Activated CD8-positive, alpha-beta T cell treated with anti-CD3 and anti-CD28 coated beads, Interleukin-2, amount 10 ng/mL, durations not matched to agents 7 days and 5 days (primary cell): Measurements from ENCODE around the gene PLXND1. TPM values are rescaled to one million over a fixed set of nuclear protein-coding genes. Genes with fewer than 3 reads are reported as not detected.
A peak's percentile ranks its signal among the peaks of the same experiment; 100 is the strongest.
"Not testable (repeated sequence)": the region's sequence is repeated elsewhere in the genome, so short reads cannot be mapped to it uniquely, and the experiment has no call there.

Experiments
- ATAC-seq: fragments of 150-1000 bp; cut with Tn5 transposase; one replicate; pipeline ENCODE4 v1.10.0; 2021; ENCODE audit warnings: moderate library complexity
- CTCF ChIA-PET: fragments of 350-600 bp; sonication (Branson Sonifier 250); formaldehyde crosslinking; loops from one replicate; lab custom pipeline; 2021; ENCODE audit warnings: antibody characterized with exemption; lab: Charles Lee
- POLR2A ChIA-PET: fragments of 350-600 bp; sonication (Branson Sonifier 250); formaldehyde crosslinking; loops from one replicate; lab custom pipeline; 2021; ENCODE audit warnings: antibody characterized with exemption; lab: Charles Lee
- DNase-seq: peaks from one replicate; pipeline ENCODE4 v3.0.0-alpha.2; 2020
- H3K27ac Mint-ChIP-seq: one replicate; pipeline ENCODE4 v1.8.0; 2021; ENCODE audit warnings: mild to moderate bottlenecking, mixed read lengths
- H3K27me3 Mint-ChIP-seq: one replicate; pipeline ENCODE4 v1.8.0; 2021; ENCODE audit warnings: low read depth, mixed read lengths
- H3K36me3 Mint-ChIP-seq: one replicate; pipeline ENCODE4 v1.8.0; 2021; ENCODE audit warnings: low read depth, mixed read lengths
- H3K4me1 Mint-ChIP-seq: one replicate; pipeline ENCODE4 v1.8.0; 2021; ENCODE audit warnings: low read depth, mixed read lengths
- H3K4me3 Mint-ChIP-seq: one replicate; pipeline ENCODE4 v1.8.0; 2021; ENCODE audit warnings: mild to moderate bottlenecking, mixed read lengths
- H3K9me3 Mint-ChIP-seq: one replicate; pipeline ENCODE4 v1.8.0; 2022; ENCODE audit warnings: mixed read lengths; ENCODE audit not compliant: insufficient read depth
- total RNA-seq, 2 experiments: library from RNA; stranded (reverse); gene quantifications; one replicate each; pipeline ENCODE4 v1.2.3, GENCODE V29; 2021

PLXND1 gene
- total RNA-seq, 2 experiments from 2014 or later: 3.7 to 4.1 TPM

GRCh38 chr3:129641567-129642260 is 35.2 kb upstream of the PLXND1 start:
- DNase-seq, ATAC-seq, POLR2A ChIA-PET, H3K9me3 Mint-ChIP-seq, H3K36me3 Mint-ChIP-seq, H3K4me3 Mint-ChIP-seq, CTCF ChIA-PET, H3K27ac Mint-ChIP-seq, H3K4me1 Mint-ChIP-seq: not testable (repeated sequence)
- peaks cover 13% of the 10 kb centered on the region for H3K27me3 Mint-ChIP-seq

DNA sequence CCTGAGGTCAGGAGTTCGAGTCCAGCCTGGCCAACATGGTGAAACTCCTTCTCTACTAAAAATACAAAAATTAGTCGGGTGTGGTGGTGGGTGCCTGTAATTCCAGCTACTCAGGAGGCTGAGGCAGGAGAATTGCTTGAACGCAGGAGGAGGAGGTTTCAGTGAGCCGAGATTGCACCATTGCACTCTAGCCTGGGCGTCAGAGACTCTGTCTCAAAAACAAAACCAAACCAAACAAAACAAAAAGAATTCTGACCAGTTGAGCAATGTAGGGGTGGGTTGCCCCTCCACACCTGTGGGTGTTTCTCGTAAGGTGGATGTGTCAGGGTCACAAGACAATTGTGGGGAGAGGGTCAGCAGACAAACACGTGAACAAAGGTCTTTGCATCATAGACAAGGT is 34.5 kb upstream of the PLXND1 start:
- H3K27ac Mint-ChIP-seq: not testable (repeated sequence)

DNA sequence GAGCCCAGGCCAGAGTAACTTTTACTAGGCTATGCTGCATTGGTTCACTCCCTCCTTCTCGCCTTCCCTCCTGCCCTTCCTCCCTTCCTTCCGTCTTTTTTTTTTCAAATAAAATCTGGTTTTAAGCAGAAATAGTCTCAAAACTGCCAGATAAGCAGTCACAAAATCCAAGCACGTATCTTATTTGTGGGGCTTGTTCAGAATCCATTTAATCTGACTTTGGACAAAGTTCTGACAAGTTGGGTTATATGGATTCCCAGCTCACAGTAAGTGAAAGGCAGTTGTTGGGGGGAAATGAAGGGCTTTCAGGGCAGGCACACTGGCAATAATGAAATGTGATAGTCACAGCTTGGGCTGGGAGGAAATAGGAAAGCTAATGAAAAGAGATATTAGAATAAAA is 32.0 kb upstream of the PLXND1 start:
- Mint-ChIP-seq H3K36me3 (no peaks in the 10 kb centered on the region), H3K27ac (no peak overlapping the region), H3K4me3 (no peak overlapping the region), H3K9me3 (no peaks in the 10 kb centered on the region), H3K4me1 (peaks cover 1% of the 10 kb centered on the region), H3K27me3 (peaks cover 14% of the 10 kb centered on the region)
- CTCF ChIA-PET: interaction anchor here (0.6 to 1.0 kb wide), 3 partner anchors 11 to 460 kb away, joined by 3 read pairs; no protein-coding TSS in a partner anchor
- DNase-seq: no peak
- no peak for ATAC-seq
- POLR2A ChIA-PET: no interaction called here

More for the DNA sequence above, 34.5 kb upstream of the PLXND1 start:
- H3K4me3 Mint-ChIP-seq, POLR2A ChIA-PET, H3K4me1 Mint-ChIP-seq, CTCF ChIA-PET, ATAC-seq, H3K9me3 Mint-ChIP-seq, DNase-seq, H3K36me3 Mint-ChIP-seq: not testable (repeated sequence)
- H3K27me3 Mint-ChIP-seq: peaks cover 14% of the 10 kb centered on the region

- no peak overlapping the region for H3K27ac Mint-ChIP-seq
- no peaks in the 10 kb centered on the region for H3K9me3 Mint-ChIP-seq
- H3K36me3 Mint-ChIP-seq: no peaks in the 10 kb centered on the region
- ATAC-seq (no peak), DNase-seq (no peak)
- ChIA-PET POLR2A (no interaction called here), CTCF (interaction anchor here (2.1 kb wide), 1 partner anchor 189 kb away, joined by 7 read pairs; no protein-coding TSS in a partner anchor)
- H3K27me3 Mint-ChIP-seq: peaks cover 9% of the 10 kb centered on the region
- no peak overlapping the region for H3K4me3 Mint-ChIP-seq
- peaks cover 2% of the 10 kb centered on the region for H3K4me1 Mint-ChIP-seq
Measured at GRCh38 chr3:129636082-129636481, 29.6 kb upstream of the PLXND1 start.

DNA sequence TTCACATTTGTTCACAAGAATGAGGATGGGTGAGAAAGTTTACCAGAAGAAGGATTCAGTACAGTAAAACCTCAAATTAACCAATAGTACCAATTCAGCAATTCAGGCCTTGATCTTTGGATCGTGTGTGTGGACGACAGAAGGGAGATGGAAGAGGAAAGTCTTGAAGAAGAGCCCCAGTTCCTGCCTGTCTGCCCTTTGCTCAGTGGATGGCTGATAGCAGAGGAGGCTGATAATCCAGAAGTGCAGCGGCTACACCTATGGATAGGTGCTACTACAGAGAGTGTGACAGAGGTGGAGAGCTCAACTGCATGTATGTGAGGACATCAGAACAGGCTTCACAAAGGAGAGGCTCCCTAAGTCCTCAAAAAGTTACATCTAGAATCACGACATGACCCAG is 29.2 kb upstream of the PLXND1 start:
- Mint-ChIP-seq H3K9me3 (no peaks in the 10 kb centered on the region), H3K27ac (no peak overlapping the region), H3K4me1 (peaks cover 2% of the 10 kb centered on the region), H3K27me3 (peaks cover 9% of the 10 kb centered on the region), H3K4me3 (no peak overlapping the region), H3K36me3 (no peaks in the 10 kb centered on the region)
- POLR2A ChIA-PET: no interaction called here
- CTCF ChIA-PET: interaction anchor here (0.8 to 2.1 kb wide), 3 partner anchors 108 to 302 kb away, joined by 3 to 7 read pairs (median 5); no protein-coding TSS in a partner anchor
- ATAC-seq: no peak
- DNase-seq: no peak

DNA sequence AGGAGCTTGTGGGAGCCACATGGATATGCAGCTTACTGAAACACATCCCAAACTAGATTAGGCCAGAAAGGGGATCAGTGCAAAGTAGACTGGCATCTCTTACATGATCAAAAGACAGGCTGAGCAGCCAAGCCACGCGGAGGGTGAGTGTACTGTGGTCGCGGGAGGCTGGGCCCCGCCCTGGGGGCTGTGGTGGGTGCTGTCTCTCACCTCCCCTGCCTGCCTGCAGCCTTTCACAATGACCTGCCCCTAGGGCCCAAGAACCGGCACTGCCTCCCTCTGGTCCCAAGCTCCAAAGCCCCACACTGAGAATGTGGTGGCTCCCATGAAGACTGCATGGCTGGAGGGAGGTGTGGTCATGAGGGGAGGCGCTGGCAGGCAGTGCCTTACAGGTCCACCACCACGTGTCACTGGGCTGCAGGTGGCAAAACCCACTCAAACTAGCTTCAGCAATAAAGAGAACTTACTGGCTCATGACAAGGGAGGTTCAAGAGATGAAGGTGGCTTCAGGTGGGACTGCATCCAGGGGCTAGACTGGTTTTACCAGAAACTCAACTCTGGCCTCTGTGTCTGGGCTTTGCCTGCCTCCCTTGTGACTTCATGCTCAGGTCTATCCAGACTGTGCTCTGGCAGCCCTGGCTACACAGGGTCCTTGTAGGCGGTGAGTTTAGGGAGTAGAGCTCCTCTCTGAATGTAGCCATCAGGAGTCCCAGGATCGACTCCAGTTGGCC is 27.4 kb upstream of the PLXND1 start:
- ChIA-PET POLR2A (interaction anchor here (1.1 kb wide), 1 partner anchor 25 kb away, joined by 3 read pairs; no protein-coding TSS in a partner anchor), CTCF (interaction anchor here (2.1 kb wide), 1 partner anchor 191 kb away, joined by 7 read pairs; no protein-coding TSS in a partner anchor)
- peaks cover 9% of the 10 kb centered on the region for H3K27me3 Mint-ChIP-seq
- ATAC-seq: no peak
- no peak for DNase-seq
- H3K9me3 Mint-ChIP-seq: no peaks in the 10 kb centered on the region
- H3K4me3 Mint-ChIP-seq: no peak overlapping the region
- H3K36me3 Mint-ChIP-seq: no peaks in the 10 kb centered on the region
- no peak overlapping the region for H3K27ac Mint-ChIP-seq
- peaks cover 2% of the 10 kb centered on the region for H3K4me1 Mint-ChIP-seq

DNA sequence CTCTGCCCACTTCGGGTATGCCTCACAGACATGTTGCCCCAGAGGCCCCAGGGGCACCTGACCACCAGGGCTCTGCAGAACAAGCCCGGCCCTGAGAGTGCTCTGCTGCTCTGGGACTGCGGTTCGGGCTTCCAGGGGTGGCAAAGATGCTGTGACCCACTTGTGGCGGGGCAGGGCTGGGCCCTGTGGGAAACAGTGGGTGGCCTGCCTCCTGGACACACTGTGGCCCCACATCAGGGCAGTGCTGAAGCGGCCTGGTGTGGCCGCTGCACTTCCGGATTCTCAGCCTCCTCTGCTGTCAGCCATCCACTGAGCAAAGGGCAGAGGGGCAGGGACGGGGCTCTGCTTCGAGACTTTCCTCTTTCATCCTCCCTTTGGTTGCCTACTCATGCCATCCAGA is 26.5 kb upstream of the PLXND1 start:
- H3K9me3 Mint-ChIP-seq: no peaks in the 10 kb centered on the region
- peaks cover 12% of the 10 kb centered on the region for H3K27me3 Mint-ChIP-seq
- H3K27ac Mint-ChIP-seq: no peak overlapping the region
- DNase-seq: no peak
- H3K4me1 Mint-ChIP-seq: peaks cover 6% of the 10 kb centered on the region
- H3K36me3 Mint-ChIP-seq: no peaks in the 10 kb centered on the region
- ChIA-PET POLR2A (no interaction called here), CTCF (no interaction called here)
- no peak for ATAC-seq
- no peak overlapping the region for H3K4me3 Mint-ChIP-seq

GRCh38 chr3:129632556-129632955 is 26.1 kb upstream of the PLXND1 start:
- CTCF ChIA-PET: no interaction called here

DNA sequence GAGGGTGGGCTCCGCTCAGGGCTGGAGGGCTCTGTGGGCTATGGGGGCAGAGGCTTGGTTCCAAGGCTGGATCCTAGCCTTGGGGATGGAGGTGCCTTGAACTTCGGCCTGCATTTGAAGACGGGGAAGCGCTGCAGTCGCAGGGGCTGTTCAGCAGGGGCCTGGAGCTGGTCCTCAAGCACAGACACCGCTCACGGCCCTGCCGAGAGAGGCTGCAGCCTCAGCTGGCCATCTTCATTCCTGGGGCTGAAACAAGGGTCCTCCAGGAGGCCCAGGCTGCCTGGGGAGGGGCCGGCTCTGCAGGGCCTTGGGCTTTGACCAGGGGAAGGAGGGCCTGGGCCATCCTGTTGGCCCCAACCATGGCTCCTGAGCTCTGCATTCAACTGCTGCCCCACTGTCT is 25.6 kb upstream of the PLXND1 start:
- Mint-ChIP-seq H3K4me3 (no peak overlapping the region), H3K36me3 (no peaks in the 10 kb centered on the region), H3K9me3 (no peaks in the 10 kb centered on the region), H3K27me3 (peaks cover 11% of the 10 kb centered on the region), H3K4me1 (peaks cover 15% of the 10 kb centered on the region), H3K27ac (no peak overlapping the region)
- ChIA-PET POLR2A (no interaction called here), CTCF (interaction anchor here (1.6 kb wide), 1 partner anchor 142 kb away, joined by 3 read pairs; no protein-coding TSS in a partner anchor)
- no peak for DNase-seq
- no peak for ATAC-seq

More at GRCh38 chr3:129632556-129632955, 26.1 kb upstream of the PLXND1 start:
- H3K27ac Mint-ChIP-seq: no peak overlapping the region
- H3K9me3 Mint-ChIP-seq: no peaks in the 10 kb centered on the region
- peaks cover 13% of the 10 kb centered on the region for H3K27me3 Mint-ChIP-seq
- POLR2A ChIA-PET: no interaction called here
- DNase-seq (no peak), ATAC-seq (no peak)
- peaks cover 10% of the 10 kb centered on the region for H3K4me1 Mint-ChIP-seq
- H3K4me3 Mint-ChIP-seq: no peak overlapping the region
- H3K36me3 Mint-ChIP-seq: no peaks in the 10 kb centered on the region

DNA sequence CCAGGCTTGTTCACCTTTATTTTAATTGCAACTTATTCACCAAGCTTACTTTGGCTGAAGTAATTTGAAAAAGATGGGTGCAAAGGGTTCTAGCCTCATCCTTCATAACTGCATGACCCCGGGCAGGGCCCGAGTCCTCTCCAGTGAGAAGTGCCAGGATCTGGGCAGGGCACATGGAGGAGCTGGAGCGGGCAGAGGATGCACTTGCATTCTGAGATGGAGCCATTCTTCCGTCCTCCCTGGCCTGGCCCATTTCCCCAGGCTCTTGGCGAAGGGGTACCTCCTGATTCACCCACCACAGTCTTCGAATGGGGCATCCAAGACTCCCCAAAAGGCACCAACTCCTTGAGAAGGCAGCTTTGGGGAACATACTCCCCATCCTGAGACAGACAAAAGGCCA is 22.5 kb upstream of the PLXND1 start:
- ChIA-PET CTCF (interaction anchor here (0.7 to 2.6 kb wide), 4 partner anchors 30 to 469 kb away, joined by 3 to 13 read pairs (median 3); no protein-coding TSS in a partner anchor), POLR2A (no interaction called here)
- Mint-ChIP-seq H3K27me3 (peaks cover 11% of the 10 kb centered on the region), H3K4me3 (no peak overlapping the region), H3K36me3 (no peaks in the 10 kb centered on the region), H3K27ac (no peak overlapping the region), H3K9me3 (no peaks in the 10 kb centered on the region), H3K4me1 (peaks cover 28% of the 10 kb centered on the region)
- DNase-seq: no peak
- no peak for ATAC-seq

- ChIA-PET CTCF (interaction anchor here (0.7 to 2.6 kb wide), 21 partner anchors 11 to 376 kb away, joined by 3 to 27 read pairs (median 4); no protein-coding TSS in a partner anchor), POLR2A (interaction anchor here (0.7 to 0.8 kb wide), 2 partner anchors 51 to 264 kb away, joined by 3 to 5 read pairs; no protein-coding TSS in a partner anchor)
- no peak for DNase-seq
- Mint-ChIP-seq H3K9me3 (no peaks in the 10 kb centered on the region), H3K36me3 (no peaks in the 10 kb centered on the region), H3K4me1 (peaks cover 26% of the 10 kb centered on the region), H3K27me3 (peaks cover 11% of the 10 kb centered on the region), H3K27ac (no peak overlapping the region), H3K4me3 (peak overlapping the region; percentile 75)
- ATAC-seq: no peak
Measured at GRCh38 chr3:129628169-129628522, 21.7 kb upstream of the PLXND1 start.
